Colon (tissue), 2 donors: Measurements from ENCODE around the gene ZBTB48.
A peak's percentile ranks its signal among the peaks of the same experiment; 100 is the strongest.
"Not testable (repeated sequence)": the region's sequence is repeated elsewhere in the genome, so short reads cannot be mapped to it uniquely, and the experiment has no call there.

Experiments used
- FAIRE-seq: peaks from 2 replicates; lab custom pipeline; 2012; peaks lifted over from hg19 to GRCh38; lab: Jason Lieb, UNC
- donor health status: control.
- donor health status: control.

ZBTB48 gene

GRCh38 chr1:6579374-6580118, at the start of gene ZBTB48:
Gene ZBTB48 (plus strand): TSS chr1:6579994. CDS start chr1:6580610, 616 bp downstream.
- peak; percentile 93 for FAIRE-seq

GRCh38 chr1:6530504-6531160, 49.2 kb upstream of the ZBTB48 start:
- no peak for FAIRE-seq

- no peak for FAIRE-seq
Observed at GRCh38 chr1:6531996-6532395, 47.8 kb upstream of the ZBTB48 start.

GRCh38 chr1:6534248-6534822, 45.5 kb upstream of the ZBTB48 start:
- no peak for FAIRE-seq

GRCh38 chr1:6535214-6535613, 44.6 kb upstream of the ZBTB48 start:
- no peak for FAIRE-seq

GRCh38 chr1:6536291-6536690, 43.5 kb upstream of the ZBTB48 start:
- no peak for FAIRE-seq

GRCh38 chr1:6538956-6539355, 40.8 kb upstream of the ZBTB48 start:
- no peak for FAIRE-seq

- no peak for FAIRE-seq
Observed at GRCh38 chr1:6544831-6545230, 35.0 kb upstream of the ZBTB48 start.

- no peak for FAIRE-seq
Observed at GRCh38 chr1:6545276-6546112, 34.3 kb upstream of the ZBTB48 start.

- FAIRE-seq: no peak
Observed at GRCh38 chr1:6546326-6546725, 33.5 kb upstream of the ZBTB48 start.

- no peak for FAIRE-seq
Observed at GRCh38 chr1:6547301-6547700, 32.5 kb upstream of the ZBTB48 start.

GRCh38 chr1:6554031-6554906, 25.5 kb upstream of the ZBTB48 start, which contains the start of gene NOL9:
Gene NOL9 (minus strand): TSS chr1:6554513. CDS start chr1:6554502, 11 bp downstream.
- FAIRE-seq: no peak

GRCh38 chr1:6554907-6555778, 24.7 kb upstream of the ZBTB48 start, which contains the start of gene TAS1R1:
Gene TAS1R1 (plus strand): TSS chr1:6555307. CDS start chr1:6555374, 67 bp downstream.
- FAIRE-seq: no peak

- no peak for FAIRE-seq
Observed at GRCh38 chr1:6557597-6557996, 22.2 kb upstream of the ZBTB48 start.

GRCh38 chr1:6559161-6559560, 20.6 kb upstream of the ZBTB48 start:
- FAIRE-seq: not testable (repeated sequence)

- no peak for FAIRE-seq
Observed at GRCh38 chr1:6560267-6560666, 19.5 kb upstream of the ZBTB48 start.

GRCh38 chr1:6569033-6569432, 10.8 kb upstream of the ZBTB48 start:
- no peak for FAIRE-seq

- no peak for FAIRE-seq
Observed at GRCh38 chr1:6570100-6570499, 9.7 kb upstream of the ZBTB48 start.

- FAIRE-seq: no peak
Observed at GRCh38 chr1:6570987-6571386, 8.8 kb upstream of the ZBTB48 start.
